ENCODE data around the gene HTT. TPM values are rescaled to one million over a fixed set of nuclear protein-coding genes. Genes with fewer than 3 reads are reported as not detected.

HTT gene
- total and polyA plus RNA-seq, 9 of the 15 experiments (the other 6 are each of a cell fraction or from before 2014, with no cell fraction given), result 0.66 to 31.6 (median 14.7) TPM

DNA sequence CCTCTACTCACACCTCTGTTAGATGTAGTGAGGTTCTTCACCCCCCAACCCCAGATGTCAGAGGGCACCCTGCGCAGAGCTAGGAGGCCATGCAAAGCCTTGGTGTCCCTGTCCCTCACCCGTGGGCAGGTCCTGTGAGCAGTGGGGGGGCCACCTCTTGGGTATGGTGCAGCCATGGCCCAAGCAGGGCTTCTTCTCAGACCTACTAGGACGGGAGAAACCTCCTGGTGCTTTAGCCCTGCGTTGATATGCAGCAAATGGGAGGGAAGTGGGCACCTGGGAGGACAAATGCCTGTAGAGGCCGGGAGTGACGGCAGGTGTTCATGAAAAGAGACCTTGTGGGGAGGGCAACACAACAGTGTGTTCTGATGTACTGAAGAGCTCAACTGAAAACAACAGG is 136.0 kb downstream of the HTT start:
- Histone ChIP-seq H2AFZ (ENCODE audit: low read depth, low read length) (no peak overlapping the region), H3K4me3 (no peak overlapping the region), H3K36me3 (ENCODE audit: control insufficient read depth, insufficient read depth, low read length) (peaks cover 68% of the 10 kb centered on the region; the same call in 2 of the 3 replicates), H3K4me1 (replicated peaks in 1 of 2; ENCODE audit: control insufficient read depth in 2 of 2, insufficient read depth in 2 of 2, low read length in 2 of 2) (no peaks in the 10 kb centered on the region), H3K9me1 (ENCODE audit: control insufficient read depth, insufficient read depth, low read length) (no peaks in the 10 kb centered on the region), H3K9me3 (replicated peaks; ENCODE audit: control insufficient read depth, insufficient read depth, low read depth, low read length) (no peaks in the 10 kb centered on the region), H3K27ac (ENCODE audit: extremely low read depth, low read depth, low read length) (no peak overlapping the region), H3K9ac (ENCODE audit: insufficient read depth in 1 of 2, low read depth in 2 of 2, low read length in 2 of 2) (no peak overlapping the region), H3K79me2 (ENCODE audit: control insufficient read depth, insufficient read depth, low read length) (no peaks in the 10 kb centered on the region), H4K20me1 (replicated peaks; ENCODE audit: control insufficient read depth, insufficient read depth, low read length) (no peaks in the 10 kb centered on the region), H3K4me2 (ENCODE audit: insufficient read depth, low read length) (no peak overlapping the region), H3K27me3 (ENCODE audit: control insufficient read depth in 2 of 2, insufficient read depth in 2 of 2, low read length in 2 of 2) (no peaks in the 10 kb centered on the region)
- ChIA-PET CTCF (ENCODE audit: low intra/inter-chr PET ratio) (no interaction called here), POLR2A (interaction anchor here (1.1 kb wide), 1 partner anchor 19 kb away, joined by 3 read pairs; no protein-coding TSS in a partner anchor)
- no peak for ATAC-seq
- FAIRE-seq, result no peak
- 75% methylated on average over 6 of the region's 6 CpGs for WGBS (ENCODE audit: insufficient coverage, low coverage, missing lambda C conversion rate)
- in situ Hi-C loops (cut with MboI), result no loop called here
- intact Hi-C loops (cut with micrococcal nuclease), result no loop called here
- no peak for TF ChIP-seq ZNF551 (CRISPR knock-in tag; IDR thresholded peaks at IDR 0.05)
- TF ChIP-seq, protein P1, sequence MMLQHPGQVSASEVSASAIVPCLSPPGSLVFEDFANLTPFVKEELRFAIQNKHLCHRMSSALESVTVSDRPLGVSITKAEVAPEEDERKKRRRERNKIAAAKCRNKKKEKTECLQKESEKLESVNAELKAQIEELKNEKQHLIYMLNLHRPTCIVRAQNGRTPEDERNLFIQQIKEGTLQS (IDR thresholded peaks at IDR 0.05), result no peak
- TF ChIP-seq, protein P1 (CRISPR knock-in tag; conservative IDR thresholded peaks at IDR 0.05), result no peak
- no peak for TF ChIP-seq GTF2F1 (IDR thresholded peaks at IDR 0.05; ENCODE audit: low read depth, low read length)
- TF ChIP-seq MTA2 (IDR thresholded peaks at IDR 0.05; ENCODE audit: low read depth), result no peak
- TF ChIP-seq KDM4B (IDR thresholded peaks at IDR 0.05; ENCODE audit: borderline replicate concordance in 2 of 2, low read depth in 1 of 2), result no peak
- no peak for TF ChIP-seq EHMT2 (IDR thresholded peaks at IDR 0.05)
- no peak for TF ChIP-seq IFI16 (CRISPR knock-in tag; IDR thresholded peaks at IDR 0.05)
- TF ChIP-seq ARID1B (IDR thresholded peaks at IDR 0.05), result no peak
- no peak for TF ChIP-seq TAF9B (IDR thresholded peaks at IDR 0.05; ENCODE audit: partially characterized antibody)
- TF ChIP-seq TBL1XR1 (IDR thresholded peaks at IDR 0.05; ENCODE audit: low read length in 2 of 2), result no peak
- TF ChIP-seq, protein P2, sequence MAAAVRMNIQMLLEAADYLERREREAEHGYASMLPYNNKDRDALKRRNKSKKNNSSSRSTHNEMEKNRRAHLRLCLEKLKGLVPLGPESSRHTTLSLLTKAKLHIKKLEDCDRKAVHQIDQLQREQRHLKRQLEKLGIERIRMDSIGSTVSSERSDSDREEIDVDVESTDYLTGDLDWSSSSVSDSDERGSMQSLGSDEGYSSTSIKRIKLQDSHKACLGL (CRISPR knock-in tag; IDR thresholded peaks at IDR 0.05; ENCODE audit: borderline replicate concordance, poor library complexity, severe bottlenecking), result no peak
- DNase-seq (ENCODE audit: extremely low read depth in 1 of 4, low spot score in 3 of 4), result no peak
- no TSS peak for BruUV-seq (replicated peaks)
